K562 (cell line): ENCODE data around the gene PLEKHN1. TPM values are rescaled to one million over a fixed set of nuclear protein-coding genes. Genes with fewer than 3 reads are reported as not detected.

Experiments
- ARID2 ChIP-seq: fragments of 450-650 bp; IDR thresholded peaks from 2 replicates; pipeline ENCODE4 v1.6.1; 2017; ENCODE audit warnings: antibody characterized with exemption, mild to moderate bottlenecking
- ATF3 ChIP-seq, 2 experiments: fragments of 450-650 bp in 1 of 2; sonication (generic) in 1 of 2; formaldehyde crosslinking in 1 of 2; IDR thresholded peaks in 1 of 2; conservative IDR thresholded peaks in 1 of 2; 2 replicates each; pipeline versions ENCODE4 v1.6.1 to v1.8.1; 2016 to 2023; ENCODE audit warnings: mild to moderate bottlenecking in 2 of 2, moderate library complexity in 2 of 2, inconsistent platforms in 1 of 2, missing genetic modification reagents in 1 of 2
- BCOR ChIP-seq: fragments of 450-650 bp; IDR thresholded peaks from 2 replicates; pipeline ENCODE4 v1.6.1; 2016
- E2F4 ChIP-seq: sonication (generic); formaldehyde crosslinking; IDR thresholded peaks from 2 replicates; pipeline ENCODE4 v1.8.0; 2022; ENCODE audit warnings: mild to moderate bottlenecking, low read depth, missing genetic modification reagents
- MCM2 ChIP-seq: fragments of 450-650 bp; IDR thresholded peaks from 2 replicates; pipeline ENCODE4 v1.6.1; 2017; ENCODE audit warnings: low read depth, mild to moderate bottlenecking
- MLX ChIP-seq, 2 experiments: fragments of 450-650 bp in 1 of 2; sonication (generic) in 1 of 2; formaldehyde crosslinking; conservative IDR thresholded peaks; 2 replicates each; pipeline versions ENCODE4 v1.4.0 to v1.8.1; 2020 to 2022; ENCODE audit warnings: mild to moderate bottlenecking in 1 of 2, missing genetic modification reagents in 1 of 2
- POLR2AphosphoS2 ChIP-seq: IDR thresholded peaks from 2 replicates; pipeline ENCODE4 v1.6.1; 2012; ENCODE audit warnings: low read length, improper control_type of control experiment
- RB1 ChIP-seq: fragments of 450-650 bp; IDR thresholded peaks from 2 replicates; pipeline ENCODE4 v1.6.1; 2017; ENCODE audit warnings: low read depth, mild to moderate bottlenecking
- SAFB ChIP-seq: fragments of 200-400 bp; formaldehyde crosslinking; IDR thresholded peaks from 2 replicates; pipeline ENCODE4 v1.6.1; 2017; ENCODE audit warnings: low read depth, low read length, borderline replicate concordance
- SMARCA5 ChIP-seq: fragments of 450-650 bp; IDR thresholded peaks from 2 replicates; pipeline ENCODE4 v1.6.1; 2016
- SNRNP70 ChIP-seq: fragments of 200-400 bp; formaldehyde crosslinking; optimal IDR thresholded peaks from 2 replicates; pipeline ENCODE3; 2017; ENCODE audit warnings: low read depth, low read length
- SP1 ChIP-seq: sonication (generic); formaldehyde crosslinking; IDR thresholded peaks from 2 replicates; pipeline ENCODE4 v1.8.1; 2022; ENCODE audit warnings: mild to moderate bottlenecking, missing genetic modification reagents
- SP2 ChIP-seq: IDR thresholded peaks from 2 replicates; pipeline ENCODE4 v1.6.1; 2011; ENCODE audit warnings: mild to moderate bottlenecking, low read depth, low read length, moderate library complexity; ENCODE audit not compliant: poor library complexity, severe bottlenecking; ENCODE audit errors: extremely low read depth
- TCFL5 ChIP-seq: fragments of 250-450 bp; sonication (Bioruptor Pico); conservative IDR thresholded peaks from 2 replicates; pipeline ENCODE4 v1.6.1; 2021; ENCODE audit warnings: mild to moderate bottlenecking, moderate library complexity, matching md5 sums
- ZNF165 ChIP-seq: fragments of 250-450 bp; sonication (Bioruptor Pico); IDR thresholded peaks from 2 replicates; pipeline ENCODE4 v1.4.0; 2020; ENCODE audit warnings: borderline replicate concordance
- polyA plus RNA-seq, 8 experiments: library from polyadenylated mRNA; depleted of rRNA in 4 of 8; stranded (reverse) in 5 of 8; unstranded in 3 of 8; fragments of >200 nt; fragmentation: Nextera tagmentation in 2 of 8; fragmentation: Illumina TruSeq in 1 of 8; extraction: Ambion mirVana in 2 of 8; extraction: Trizol in 1 of 8; gene quantifications; 2 replicates each; pipeline versions ENCODE4 v1.2.1 to v1.2.3, GENCODE V29; 2011 to 2014; ENCODE audit warnings: inconsistent platforms in 1 of 8, missing spikeins in 1 of 8
- total RNA-seq, 7 experiments: library from RNA; depleted of rRNA in 6 of 7; stranded (reverse); fragments of >200 nt in 6 of 7; fragmentation: Illumina TruSeq in 2 of 7; extraction: Trizol in 2 of 7; gene quantifications; 2 replicates each; pipeline versions ENCODE4 v1.2.1 to v1.2.3, GENCODE V29; 2011 to 2021; ENCODE audit warnings: low replicate concordance in 1 of 7
- TF ChIP-seq, protein P1 (sequence below), 2 experiments: IDR thresholded peaks; 2 replicates each; pipeline ENCODE4 v1.6.1; 2012; ENCODE audit warnings: improper control_type of control experiment in 2 of 2, low read depth in 2 of 2, low read length in 2 of 2, borderline replicate concordance in 1 of 2
- TF ChIP-seq, protein P2 (sequence below): fragments of 450-650 bp; IDR thresholded peaks from 2 replicates; pipeline ENCODE4 v1.6.1; 2018; ENCODE audit not compliant: partially characterized antibody

Gene PLEKHN1
- total and polyA plus RNA-seq, 9 of the 15 experiments (the other 6 are each of a cell fraction or from before 2014, with no cell fraction given), result 0.07 to 1.5 (median 0.13) TPM; not detected in 2

DNA sequence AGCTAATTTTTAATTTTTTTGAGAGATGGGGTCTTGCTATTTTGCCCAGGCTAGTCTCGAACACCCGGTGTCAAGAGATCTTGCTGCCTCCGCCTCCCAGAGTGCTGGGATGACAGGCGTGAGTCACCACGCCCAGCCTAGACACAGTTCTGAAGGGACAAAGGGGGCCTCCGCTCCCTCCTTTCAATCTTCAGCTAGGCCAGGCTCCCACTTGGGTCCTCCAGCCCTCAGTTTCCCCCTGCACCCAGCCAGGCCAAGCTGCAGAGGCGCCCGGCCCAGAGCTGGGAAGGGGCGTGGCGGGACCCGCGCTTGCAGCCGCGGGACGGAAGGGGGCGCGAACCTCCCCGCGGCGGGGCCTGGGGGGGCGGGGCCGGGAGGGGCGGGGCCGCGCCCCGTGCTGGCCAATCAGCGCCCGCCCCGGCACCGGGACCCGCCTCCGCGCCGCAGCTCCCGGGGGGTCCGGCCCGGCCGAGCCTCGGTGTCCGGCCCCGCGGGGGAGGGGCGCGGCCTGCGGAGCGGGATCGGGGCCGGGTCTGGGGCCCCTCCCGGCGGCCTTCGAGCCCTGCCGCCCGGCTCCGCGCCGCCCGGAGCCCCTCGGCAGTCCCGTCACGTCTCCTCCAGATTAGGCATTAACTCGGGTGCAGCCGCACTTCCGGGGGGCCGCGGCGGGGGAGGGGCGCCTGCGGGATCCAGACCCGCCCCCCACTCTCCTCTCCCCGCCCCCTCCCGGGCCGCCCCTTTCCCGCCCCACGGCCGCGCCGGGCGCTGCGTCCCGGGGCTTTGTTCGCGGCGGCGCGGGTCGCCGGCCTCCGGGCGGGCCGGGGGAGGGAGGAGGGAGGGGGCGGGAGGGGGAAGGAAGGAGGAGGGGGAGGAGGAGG lies 53.1 kb downstream of the PLEKHN1 start (continued):
- TF ChIP-seq E2F4 (peak; percentile 70; the same call in 1 of the 2 replicates), ARID2 (no peak), TCFL5 (CRISPR knock-in tag) (no peak), SMARCA5 (0 out of 2 replicates have a peak, but pooled peaks have one; percentile 21), POLR2AphosphoS2 (no peak), SP1 (CRISPR knock-in tag) (peak; percentile 86), ATF3 (IDR thresholded peaks at IDR 0.05) (peak; percentile 49; the same call in 1 of the 2 replicates), ATF3 (CRISPR knock-in tag; conservative IDR thresholded peaks at IDR 0.05) (no peak), ZNF165 (0 out of 2 replicates have a peak, but pooled peaks have one; percentile 33), MCM2 (no peak), BCOR (peak; percentile 99), RB1 (peak; percentile 71), SAFB (no peak), SNRNP70 (no peak), SP2 (peak; percentile 7), MLX (CRISPR knock-in tag; conservative IDR thresholded peaks at IDR 0.05) (no peak)
- TF ChIP-seq, protein P1, sequence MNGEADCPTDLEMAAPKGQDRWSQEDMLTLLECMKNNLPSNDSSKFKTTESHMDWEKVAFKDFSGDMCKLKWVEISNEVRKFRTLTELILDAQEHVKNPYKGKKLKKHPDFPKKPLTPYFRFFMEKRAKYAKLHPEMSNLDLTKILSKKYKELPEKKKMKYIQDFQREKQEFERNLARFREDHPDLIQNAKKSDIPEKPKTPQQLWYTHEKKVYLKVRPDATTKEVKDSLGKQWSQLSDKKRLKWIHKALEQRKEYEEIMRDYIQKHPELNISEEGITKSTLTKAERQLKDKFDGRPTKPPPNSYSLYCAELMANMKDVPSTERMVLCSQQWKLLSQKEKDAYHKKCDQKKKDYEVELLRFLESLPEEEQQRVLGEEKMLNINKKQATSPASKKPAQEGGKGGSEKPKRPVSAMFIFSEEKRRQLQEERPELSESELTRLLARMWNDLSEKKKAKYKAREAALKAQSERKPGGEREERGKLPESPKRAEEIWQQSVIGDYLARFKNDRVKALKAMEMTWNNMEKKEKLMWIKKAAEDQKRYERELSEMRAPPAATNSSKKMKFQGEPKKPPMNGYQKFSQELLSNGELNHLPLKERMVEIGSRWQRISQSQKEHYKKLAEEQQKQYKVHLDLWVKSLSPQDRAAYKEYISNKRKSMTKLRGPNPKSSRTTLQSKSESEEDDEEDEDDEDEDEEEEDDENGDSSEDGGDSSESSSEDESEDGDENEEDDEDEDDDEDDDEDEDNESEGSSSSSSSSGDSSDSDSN (IDR thresholded peaks at IDR 0.05; ENCODE audit: borderline replicate concordance in 1 of 2, low read depth in 2 of 2, low read length in 2 of 2), result 0 out of 4 replicates have a peak, but pooled peaks of 1 of the 2 experiments have one; percentile 11
- TF ChIP-seq, protein P2, sequence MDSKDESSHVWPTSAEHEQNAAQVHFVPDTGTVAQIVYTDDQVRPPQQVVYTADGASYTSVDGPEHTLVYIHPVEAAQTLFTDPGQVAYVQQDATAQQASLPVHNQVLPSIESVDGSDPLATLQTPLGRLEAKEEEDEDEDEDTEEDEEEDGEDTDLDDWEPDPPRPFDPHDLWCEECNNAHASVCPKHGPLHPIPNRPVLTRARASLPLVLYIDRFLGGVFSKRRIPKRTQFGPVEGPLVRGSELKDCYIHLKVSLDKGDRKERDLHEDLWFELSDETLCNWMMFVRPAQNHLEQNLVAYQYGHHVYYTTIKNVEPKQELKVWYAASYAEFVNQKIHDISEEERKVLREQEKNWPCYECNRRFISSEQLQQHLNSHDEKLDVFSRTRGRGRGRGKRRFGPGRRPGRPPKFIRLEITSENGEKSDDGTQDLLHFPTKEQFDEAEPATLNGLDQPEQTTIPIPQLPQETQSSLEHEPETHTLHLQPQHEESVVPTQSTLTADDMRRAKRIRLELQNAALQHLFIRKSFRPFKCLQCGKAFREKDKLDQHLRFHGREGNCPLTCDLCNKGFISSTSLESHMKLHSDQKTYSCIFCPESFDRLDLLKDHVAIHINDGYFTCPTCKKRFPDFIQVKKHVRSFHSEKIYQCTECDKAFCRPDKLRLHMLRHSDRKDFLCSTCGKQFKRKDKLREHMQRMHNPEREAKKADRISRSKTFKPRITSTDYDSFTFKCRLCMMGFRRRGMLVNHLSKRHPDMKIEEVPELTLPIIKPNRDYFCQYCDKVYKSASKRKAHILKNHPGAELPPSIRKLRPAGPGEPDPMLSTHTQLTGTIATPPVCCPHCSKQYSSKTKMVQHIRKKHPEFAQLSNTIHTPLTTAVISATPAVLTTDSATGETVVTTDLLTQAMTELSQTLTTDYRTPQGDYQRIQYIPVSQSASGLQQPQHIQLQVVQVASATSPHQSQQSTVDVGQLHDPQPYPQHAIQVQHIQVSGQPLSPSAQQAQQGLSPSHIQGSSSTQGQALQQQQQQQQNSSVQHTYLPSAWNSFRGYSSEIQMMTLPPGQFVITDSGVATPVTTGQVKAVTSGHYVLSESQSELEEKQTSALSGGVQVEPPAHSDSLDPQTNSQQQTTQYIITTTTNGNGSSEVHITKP, result no peak
